K562 (cell line): ENCODE results near the gene SLC16A9. TPM values are rescaled to one million over a fixed set of nuclear protein-coding genes. Genes with fewer than 3 reads are reported as not detected.

Source experiments
- ATAC-seq: fragments of 200-7000 bp; cut with Tn5 transposase; 3 replicates; pipeline ENCODE4 v1.9.1; 2020; ENCODE audit warnings: moderate library complexity
- BruUV-seq: library from RNA; stranded (reverse); fragments of 400-500 nt; replicated peaks from 2 replicates; lab custom pipeline; 2021; lab: Mats Ljungman, UMichigan
- CTCF ChIA-PET: fragments of 300-600 bp; formaldehyde crosslinking; extraction: SDS; loops from one replicate; lab custom pipeline; 2021; ENCODE audit warnings: low intra/inter-chr PET ratio; lab: Yijun Ruan, JAX
- POLR2A ChIA-PET: fragments of 300-600, 350-650 bp; sonication (Branson Sonifier 250); formaldehyde crosslinking; extraction: SDS; loops from one replicate; lab custom pipeline; 2021; ENCODE audit warnings: antibody characterized with exemption, inconsistent platforms; lab: Yijun Ruan, JAX
- DNase-seq, 4 experiments: peaks; one replicate each; pipeline versions ENCODE4 v3.0.0 to v3.0.0-alpha.2; 2011 to 2018; ENCODE audit warnings: low spot score in 3 of 4, mixed read lengths in 3 of 4; ENCODE audit errors: extremely low read depth in 1 of 4
- FAIRE-seq: peaks from 2 replicates; lab custom pipeline; 2011; peaks lifted over from hg19 to GRCh38; lab: Jason Lieb, UNC
- H2AFZ ChIP-seq: 2 replicates; pipeline ENCODE4 v1.6.0; 2011; ENCODE audit warnings: low read depth, low read length, control low read depth, inconsistent platforms
- H3K27ac ChIP-seq: fragments of 200-600 bp; 3 replicates; pipeline ENCODE4 v1.8.0; 2011; ENCODE audit warnings: low read depth, mild to moderate bottlenecking, control low read depth, inconsistent platforms, low read length, moderate library complexity, mixed read lengths; ENCODE audit errors: extremely low read depth
- H3K27me3 ChIP-seq, 2 experiments: fragments of 300-600 bp in 1 of 2; 2 replicates in 1 of 2; 3 replicates in 1 of 2; pipeline versions ENCODE4 v1.6.0 to v1.8.0; 2011; ENCODE audit warnings: inconsistent platforms in 2 of 2, low read length in 2 of 2, mild to moderate bottlenecking in 1 of 2, mixed read lengths in 1 of 2, moderate library complexity in 1 of 2; ENCODE audit not compliant: control insufficient read depth in 2 of 2, insufficient read depth in 2 of 2
- H3K36me3 ChIP-seq: fragments of 300-600 bp; 3 replicates; pipeline ENCODE4 v1.8.0; 2011; ENCODE audit warnings: mild to moderate bottlenecking, low read length, inconsistent platforms; ENCODE audit not compliant: control insufficient read depth, insufficient read depth
- H3K4me1 ChIP-seq, 2 experiments: fragments of 200-600 bp in 1 of 2; replicated peaks in 1 of 2; 2 replicates in 1 of 2; 3 replicates in 1 of 2; pipeline versions ENCODE4 v1.5.1 to v1.8.0; 2011; ENCODE audit warnings: inconsistent platforms in 2 of 2, low read length in 2 of 2, mild to moderate bottlenecking in 1 of 2, mixed read lengths in 1 of 2, moderate library complexity in 1 of 2; ENCODE audit not compliant: control insufficient read depth in 2 of 2, insufficient read depth in 2 of 2
- H3K4me2 ChIP-seq: 2 replicates; pipeline ENCODE4 v1.6.1; 2011; ENCODE audit warnings: low read length, control low read depth, inconsistent platforms, mixed read lengths; ENCODE audit not compliant: insufficient read depth
- H3K4me3 ChIP-seq: fragments of 200-600 bp; sonication (generic), shearing (Covaris generic); 2 replicates; pipeline ENCODE4 v1.5.1; 2016; ENCODE audit warnings: control low read depth, inconsistent platforms
- H3K79me2 ChIP-seq: fragments of 200-600 bp; 3 replicates; pipeline ENCODE4 v1.8.0; 2011; ENCODE audit warnings: low read length, inconsistent platforms; ENCODE audit not compliant: control insufficient read depth, insufficient read depth
- H3K9ac ChIP-seq, 2 experiments: 2 replicates each; pipeline versions ENCODE4 v1.6.0 to v1.6.1; 2011; ENCODE audit warnings: low read depth in 2 of 2, low read length in 2 of 2, control low read depth in 1 of 2, inconsistent platforms in 1 of 2, mild to moderate bottlenecking in 1 of 2, mixed read lengths in 1 of 2; ENCODE audit not compliant: insufficient read depth in 1 of 2
- H3K9me1 ChIP-seq: one replicate; pipeline ENCODE4 v1.6.0; 2011; ENCODE audit warnings: inconsistent platforms, mild to moderate bottlenecking, low read length, moderate library complexity; ENCODE audit not compliant: control insufficient read depth, insufficient read depth
- H3K9me3 ChIP-seq: replicated peaks from 2 replicates; pipeline ENCODE4 v1.5.1; 2011; ENCODE audit warnings: low read depth, low read length, inconsistent platforms; ENCODE audit not compliant: control insufficient read depth, insufficient read depth
- H4K20me1 ChIP-seq: replicated peaks from 2 replicates; pipeline ENCODE4 v1.6.1; 2011; ENCODE audit warnings: low read length, inconsistent platforms, mixed read lengths; ENCODE audit not compliant: control insufficient read depth, insufficient read depth
- ATF7 ChIP-seq: fragments of 450-650 bp; IDR thresholded peaks from 2 replicates; pipeline ENCODE4 v1.7.1; 2014; ENCODE audit warnings: mild to moderate bottlenecking, moderate library complexity
- C11orf30 ChIP-seq: fragments of 450-650 bp; IDR thresholded peaks from 2 replicates; pipeline ENCODE4 v1.6.1; 2016; ENCODE audit warnings: low read depth, mild to moderate bottlenecking
- CHD1 ChIP-seq: fragments of 200-600 bp; sonication (generic); IDR thresholded peaks from one replicate; pipeline ENCODE4 v1.6.1; 2012; ENCODE audit warnings: mild to moderate bottlenecking, moderate library complexity, low read length, inconsistent platforms
- CREB3 ChIP-seq: fragments of 450-650 bp; conservative IDR thresholded peaks from 2 replicates; pipeline ENCODE4 v1.6.1; 2016; ENCODE audit warnings: missing genetic modification characterization, low read depth, mild to moderate bottlenecking, missing compliant biosample characterization, moderate library complexity
- ERF ChIP-seq: fragments of 450-650 bp; formaldehyde crosslinking; IDR thresholded peaks from 2 replicates; pipeline ENCODE4 v1.4.0; 2020; ENCODE audit warnings: mild to moderate bottlenecking, mixed read lengths
- IRF2 ChIP-seq: sonication (generic); formaldehyde crosslinking; IDR thresholded peaks from 2 replicates; pipeline ENCODE4 v1.8.1; 2022; ENCODE audit warnings: mild to moderate bottlenecking, missing genetic modification reagents
- MAFG ChIP-seq: fragments of 450-650 bp; conservative IDR thresholded peaks from 2 replicates; pipeline ENCODE4 v1.6.1; 2016; ENCODE audit warnings: missing genetic modification characterization, missing compliant biosample characterization
- MITF ChIP-seq: IDR thresholded peaks from 2 replicates; pipeline ENCODE4 v1.6.1; 2014; ENCODE audit warnings: antibody characterized with exemption
- PYGO2 ChIP-seq: fragments of 450-650 bp; IDR thresholded peaks from 2 replicates; pipeline ENCODE4 v1.6.1; 2016; ENCODE audit warnings: mild to moderate bottlenecking, missing genetic modification characterization, moderate library complexity, missing compliant biosample characterization
- RBM25 ChIP-seq: fragments of 200-400 bp; formaldehyde crosslinking; IDR thresholded peaks from 2 replicates; pipeline ENCODE4 v1.6.1; 2018; ENCODE audit warnings: low read length, low read depth, moderate library complexity; ENCODE audit not compliant: severe bottlenecking
- RNF2 ChIP-seq: sonication (generic); IDR thresholded peaks from 2 replicates; pipeline ENCODE4 v1.6.1; 2016
- SETDB1 ChIP-seq: IDR thresholded peaks from one replicate; pipeline ENCODE4 v1.6.1; 2012; ENCODE audit warnings: low read length, control low read depth, inconsistent platforms
- SMAD4 ChIP-seq: fragments of 250-450 bp; sonication (Bioruptor Pico); conservative IDR thresholded peaks from 2 replicates; pipeline ENCODE4 v1.8.0; 2021; ENCODE audit warnings: inconsistent platforms, mild to moderate bottlenecking, moderate library complexity
- THAP7 ChIP-seq: fragments of 250-450 bp; sonication (Bioruptor Pico); IDR thresholded peaks from 2 replicates; pipeline ENCODE4 v1.5.0; 2021
- TRIM24 ChIP-seq, 2 experiments: fragments of 450-650 bp; IDR thresholded peaks; 2 replicates each; pipeline ENCODE4 v1.6.1; 2016
- U2AF2 ChIP-seq: fragments of 200-400 bp; formaldehyde crosslinking; optimal IDR thresholded peaks from 2 replicates; pipeline ENCODE3; 2017; ENCODE audit warnings: low read depth, mild to moderate bottlenecking, low read length
- ZBTB26 ChIP-seq: fragments of 450-650 bp; formaldehyde crosslinking; IDR thresholded peaks from 2 replicates; pipeline ENCODE4 v1.4.0; 2022; ENCODE audit warnings: missing genetic modification characterization
- ZNF75A ChIP-seq: fragments of 450-650 bp; formaldehyde crosslinking; IDR thresholded peaks from 2 replicates; pipeline ENCODE4 v1.4.0; 2020; ENCODE audit warnings: mild to moderate bottlenecking
- WGBS: fragments of 100-300 bp; shearing (Covaris generic); methylation state at CpG from one replicate; pipeline ENCODE4 v1.1.6; 2016; ENCODE audit warnings: low coverage, mixed read lengths; ENCODE audit not compliant: insufficient coverage; ENCODE audit errors: missing lambda C conversion rate; 5-methylcytosine and 5-hydroxymethylcytosine counted together
- in situ Hi-C: fragments of 300-500 bp; cut with MboI; formaldehyde crosslinking; loops from 4 replicates; pipeline ENCODE4 v1.15.0; 2018; ENCODE audit warnings: inconsistent platforms, mixed read lengths
- intact Hi-C: fragments of 100-400 bp; cut with micrococcal nuclease; formaldehyde crosslinking; loops from 2 replicates; pipeline ENCODE4 v1.14.2; 2022
- polyA plus RNA-seq, 8 experiments: library from polyadenylated mRNA; depleted of rRNA in 4 of 8; stranded (reverse) in 5 of 8; unstranded in 3 of 8; fragments of >200 nt; fragmentation: Nextera tagmentation in 2 of 8; fragmentation: Illumina TruSeq in 1 of 8; extraction: Ambion mirVana in 2 of 8; extraction: Trizol in 1 of 8; gene quantifications; 2 replicates each; pipeline versions ENCODE4 v1.2.1 to v1.2.3, GENCODE V29; 2011 to 2014; ENCODE audit warnings: inconsistent platforms in 1 of 8, missing spikeins in 1 of 8
- total RNA-seq, 7 experiments: library from RNA; depleted of rRNA in 6 of 7; stranded (reverse); fragments of >200 nt in 6 of 7; fragmentation: Illumina TruSeq in 2 of 7; extraction: Trizol in 2 of 7; gene quantifications; 2 replicates each; pipeline versions ENCODE4 v1.2.1 to v1.2.3, GENCODE V29; 2011 to 2021; ENCODE audit warnings: low replicate concordance in 1 of 7

The SLC16A9 gene
- total and polyA plus RNA-seq, 9 of the 15 experiments (the other 6 are each of a cell fraction or from before 2014, with no cell fraction given): 0.90 to 6.4 (median 2.1) TPM

GRCh38 chr10:59713196-59713821, 3.7 kb upstream of the SLC16A9 start:
- no peak overlapping the region for H3K9ac ChIP-seq
- POLR2A ChIA-PET: interaction anchor here (1.0 kb wide), 1 partner anchor 11 kb away, joined by 3 read pairs; no protein-coding TSS in a partner anchor
- H3K27ac ChIP-seq: no peak overlapping the region
- peak; percentile 81 for FAIRE-seq
- CTCF ChIA-PET: no interaction called here
- no TSS peak for BruUV-seq
- DNase-seq: peak in 3 of 4 experiments; percentile 25 to 80 (median 46)
- no peaks in the 10 kb centered on the region for H4K20me1 ChIP-seq
- no peaks in the 10 kb centered on the region for H3K9me3 ChIP-seq
- H3K27me3 ChIP-seq: peaks cover 6 to 20% of the 10 kb centered on the region in 2 experiments; a peak in 4 of 5 replicates
- 8% methylated on average over 7 of the region's 7 CpGs for WGBS
- no peak overlapping the region for H2AFZ ChIP-seq
- H3K4me1 ChIP-seq: peaks cover 10 to 19% of the 10 kb centered on the region in 2 experiments; a peak in 4 of 5 replicates
- H3K4me3 ChIP-seq: no peak overlapping the region
- peak overlapping the region; percentile 16; the same call in 1 of the 2 replicates for H3K4me2 ChIP-seq
- H3K36me3 ChIP-seq: no peaks in the 10 kb centered on the region
- H3K79me2 ChIP-seq: no peaks in the 10 kb centered on the region; the same call in 2 of the 3 replicates
- H3K9me1 ChIP-seq: no peaks in the 10 kb centered on the region
- intact Hi-C loops (no loop called here), in situ Hi-C loops (no loop called here)
- ATAC-seq: peak; percentile 40; the same call in 2 of the 3 replicates
- no peak for TF ChIP-seq THAP7 (CRISPR knock-in tag)
- peak; percentile 82 for TF ChIP-seq C11orf30
- no peak for TF ChIP-seq ERF (CRISPR knock-in tag)
- no peak for TF ChIP-seq MITF
- no peak for TF ChIP-seq ZBTB26
- no peak for TF ChIP-seq IRF2 (CRISPR knock-in tag)
- TF ChIP-seq ZNF75A (CRISPR knock-in tag): no peak
- 0 out of 2 replicates have a peak, but pooled peaks have one; percentile 13 for TF ChIP-seq PYGO2 (tag)
- TF ChIP-seq SETDB1: no peak
- TF ChIP-seq TRIM24 (IDR thresholded peaks at IDR 0.05): peak in 1 of 2 experiments; percentile 27; a peak in 1 of 4 replicates
- TF ChIP-seq ATF7: peak; percentile 23; the same call in 1 of the 2 replicates
- peak; percentile 35; the same call in 1 of the 2 replicates for TF ChIP-seq SMAD4 (CRISPR knock-in tag)
- no peak for TF ChIP-seq U2AF2
- no peak for TF ChIP-seq RBM25
- TF ChIP-seq CHD1: no peak
- peak; percentile 94 for TF ChIP-seq MAFG (tag)
- TF ChIP-seq RNF2: 0 out of 2 replicates have a peak, but pooled peaks have one; percentile 35
- TF ChIP-seq CREB3 (tag): no peak
